SK-N-SH (cell line): ENCODE data around the gene PTGER1. TPM values are rescaled to one million over a fixed set of nuclear protein-coding genes. Genes with fewer than 3 reads are reported as not detected.

ENCODE experiments used
- CTCF ChIA-PET: fragments of 300-600, 350-600 bp; formaldehyde crosslinking; extraction: SDS; loops from one replicate; lab custom pipeline; 2021; lab: Yijun Ruan, JAX
- POLR2A ChIA-PET: fragments of 350-600 bp; sonication (Branson Sonifier 250); formaldehyde crosslinking; extraction: SDS; loops from one replicate; lab custom pipeline; 2020; ENCODE audit warnings: antibody characterized with exemption, inconsistent platforms; lab: Yijun Ruan, JAX
- DNase-seq: peaks from one replicate; pipeline ENCODE4 v3.0.0; 2012
- H2AFZ ChIP-seq: fragments of 200-600 bp; sonication (generic); 2 replicates; pipeline ENCODE4 v1.8.1; 2016; ENCODE audit warnings: antibody characterized with exemption, mild to moderate bottlenecking, low read depth
- H3F3A ChIP-seq: fragments of 200-600 bp; sonication (generic); replicated peaks from 2 replicates; pipeline ENCODE3; 2016; ENCODE audit warnings: antibody characterized with exemption, mild to moderate bottlenecking; ENCODE audit not compliant: insufficient read depth
- H3K27ac ChIP-seq, 2 experiments: fragments of 200-500 bp in 1 of 2; fragments of 200-600 bp in 1 of 2; sonication (Bioruptor generic) in 1 of 2; sonication (generic), shearing (Covaris generic) in 1 of 2; 2 replicates each; pipeline versions ENCODE4 v1.5.1 to v1.6.1; 2014 to 2016; ENCODE audit warnings: low read depth in 2 of 2, inconsistent platforms in 1 of 2, low read length in 1 of 2, mild to moderate bottlenecking in 1 of 2, mixed read lengths in 1 of 2
- H3K27me3 ChIP-seq: fragments of 200-600 bp; sonication (generic), shearing (Covaris generic); 2 replicates; pipeline ENCODE4 v1.6.1; 2016; ENCODE audit warnings: mixed run types; ENCODE audit not compliant: insufficient read depth
- H3K36me3 ChIP-seq, 2 experiments: fragments of 200-500 bp in 1 of 2; fragments of 200-600 bp in 1 of 2; sonication (Bioruptor generic) in 1 of 2; sonication (generic) in 1 of 2; replicated peaks in 1 of 2; 2 replicates each; pipeline versions ENCODE3 to v1.5.1; 2014 to 2016; ENCODE audit warnings: low read length in 1 of 2, mild to moderate bottlenecking in 1 of 2; ENCODE audit not compliant: insufficient read depth in 2 of 2, control insufficient read depth in 1 of 2
- H3K4me1 ChIP-seq, 2 experiments: fragments of 200-500 bp in 1 of 2; fragments of 200-600 bp in 1 of 2; sonication (Bioruptor generic) in 1 of 2; sonication (generic), shearing (Covaris generic) in 1 of 2; 2 replicates each; pipeline versions ENCODE4 v1.5.1 to v1.6.1; 2014 to 2016; ENCODE audit warnings: low read depth in 1 of 2, low read length in 1 of 2, mixed run types in 1 of 2; ENCODE audit not compliant: insufficient read depth in 2 of 2, control insufficient read depth in 1 of 2
- H3K4me2 ChIP-seq: fragments of 200-600 bp; sonication (generic), shearing (Covaris generic); 2 replicates; pipeline ENCODE4 v1.6.1; 2017; ENCODE audit warnings: mixed run types
- H3K4me3 ChIP-seq, 2 experiments: fragments of 200-500 bp in 1 of 2; fragments of 200-600 bp in 1 of 2; sonication (Bioruptor generic) in 1 of 2; sonication (generic), shearing (Covaris generic) in 1 of 2; 2 replicates each; pipeline versions ENCODE4 v1.5.1 to v1.8.1; 2014 to 2016; ENCODE audit warnings: low read depth in 2 of 2, inconsistent platforms in 1 of 2, low read length in 1 of 2, mild to moderate bottlenecking in 1 of 2, mixed read lengths in 1 of 2, moderate library complexity in 1 of 2
- H3K79me2 ChIP-seq: fragments of 200-600 bp; sonication (generic); 2 replicates; pipeline ENCODE4 v1.8.1; 2017; ENCODE audit warnings: mild to moderate bottlenecking; ENCODE audit not compliant: insufficient read depth
- H3K9ac ChIP-seq: fragments of 200-600 bp; sonication (generic); 2 replicates; pipeline ENCODE4 v1.6.1; 2017; ENCODE audit warnings: mixed run types
- H3K9me2 ChIP-seq: fragments of 200-600 bp; sonication (generic); 2 replicates; pipeline ENCODE4 v1.6.1; 2017; ENCODE audit warnings: mixed run types
- H3K9me3 ChIP-seq: fragments of 200-600 bp; sonication (generic); 2 replicates; pipeline ENCODE4 v1.6.1; 2017; ENCODE audit warnings: mixed run types, mild to moderate bottlenecking, moderate library complexity
- H4K20me1 ChIP-seq: fragments of 200-600 bp; sonication (generic); 2 replicates; pipeline ENCODE4 v1.6.1; 2017; ENCODE audit warnings: mild to moderate bottlenecking, mixed run types; ENCODE audit not compliant: insufficient read depth
- CHD2 ChIP-seq: fragments of 150-350 bp; IDR thresholded peaks from 2 replicates; pipeline ENCODE4 v1.6.1; 2018; ENCODE audit warnings: low read length; ENCODE audit not compliant: partially characterized antibody
- CTCF ChIP-seq: fragments of 200-600 bp; sonication (generic); IDR thresholded peaks from 2 replicates; pipeline ENCODE4 v1.6.1; 2017; ENCODE audit warnings: antibody characterized with exemption, mild to moderate bottlenecking, moderate library complexity
- FOXM1 ChIP-seq: IDR thresholded peaks from 2 replicates; pipeline ENCODE4 v1.4.0; 2012; ENCODE audit warnings: low read depth, mild to moderate bottlenecking
- RAD21 ChIP-seq: IDR thresholded peaks from 2 replicates; pipeline ENCODE4 v1.6.1; 2012; ENCODE audit warnings: mild to moderate bottlenecking, low read length
- RCOR1 ChIP-seq: fragments of 150-350 bp; IDR thresholded peaks from 2 replicates; pipeline ENCODE4 v1.6.1; 2017; ENCODE audit warnings: antibody characterized with exemption, low read length
- RFX5 ChIP-seq: IDR thresholded peaks from 2 replicates; pipeline ENCODE4 v1.6.1; 2012; ENCODE audit warnings: mild to moderate bottlenecking, improper control_type of control experiment, low read length
- RXRA ChIP-seq: IDR thresholded peaks from 2 replicates; pipeline ENCODE4 v1.4.0; 2012; ENCODE audit warnings: low read depth, mild to moderate bottlenecking, borderline replicate concordance
- SIN3A ChIP-seq: IDR thresholded peaks from 2 replicates; pipeline ENCODE4 v1.6.1; 2012; ENCODE audit warnings: low read depth, mild to moderate bottlenecking, low read length, moderate library complexity, borderline replicate concordance
- TAF1 ChIP-seq: IDR thresholded peaks from 2 replicates; pipeline ENCODE4 v1.6.1; 2012; ENCODE audit warnings: low read depth, mild to moderate bottlenecking, low read length, moderate library complexity, borderline replicate concordance
- WGBS: methylation state at CpG from one replicate; pipeline ENCODE4 v1.1.6; 2017; ENCODE audit warnings: low lambda C conversion rate; 5-methylcytosine and 5-hydroxymethylcytosine counted together
- polyA plus RNA-seq, 3 experiments: library from polyadenylated mRNA; depleted of rRNA; stranded (reverse); fragments of >200 nt; gene quantifications; 2 replicates each; pipeline ENCODE4 v1.2.3, GENCODE V29; 2012

Gene PTGER1
- polyA plus RNA-seq, 1 of the 3 experiments (the other 2 are of a cell fraction): 6.0 TPM

GRCh38 chr19:14517840-14518505, 42.8 kb upstream of the PTGER1 start, which contains the start of gene DNAJB1 (continued):
- TF ChIP-seq RXRA: no peak; the same call in 1 of the 2 replicates
- no peak for TF ChIP-seq RFX5
- no peak for TF ChIP-seq CTCF

GRCh38 chr19:14517446-14517839, 42.3 kb upstream of the PTGER1 start:
- H3K9ac ChIP-seq: peak overlapping the region; percentile 99
- H2AFZ ChIP-seq: no peak overlapping the region
- peaks cover 22 to 29% of the 10 kb centered on the region in 2 experiments for H3K36me3 ChIP-seq
- peak overlapping the region; percentile 87 to 90 for H3K4me3 ChIP-seq
- TF ChIP-seq RAD21: no peak
- TF ChIP-seq TAF1: no peak
- TF ChIP-seq RCOR1: no peak
- no peak for TF ChIP-seq FOXM1
- peaks cover 42% of the 10 kb centered on the region for H3F3A ChIP-seq
- ChIA-PET CTCF (interaction anchor here (1.4 to 3.8 kb wide), 6 partner anchors 11 to 169 kb away, joined by 3 to 30 read pairs (median 5); no protein-coding TSS in a partner anchor), POLR2A (interaction anchor here (0.9 to 1.5 kb wide), 6 partner anchors 21 to 678 kb away, joined by 3 to 15 read pairs (median 3); partner anchors contain the start of genes ASF1B and GIPC1)
- H3K4me2 ChIP-seq: peak overlapping the region; percentile 95
- H3K4me1 ChIP-seq: peaks cover 24 to 39% of the 10 kb centered on the region in 2 experiments; a peak in 3 of 4 replicates
- H3K27ac ChIP-seq: peak overlapping the region; percentile 93 to 96; a peak in 3 of 4 replicates
- H3K27me3 ChIP-seq: no peaks in the 10 kb centered on the region
- H3K9me2 ChIP-seq: no peaks in the 10 kb centered on the region
- H3K79me2 ChIP-seq: peaks cover 44% of the 10 kb centered on the region
- peaks cover 36% of the 10 kb centered on the region for H4K20me1 ChIP-seq
- whole genome bisulfite sequencing: 0% methylated on average over 11 of the region's 32 CpGs
- DNase-seq: no peak
- H3K9me3 ChIP-seq: no peaks in the 10 kb centered on the region

GRCh38 chr19:14516746-14517438, 41.7 kb upstream of the PTGER1 start:
- H3K4me2 ChIP-seq: peak overlapping the region; percentile 95
- H3K27ac ChIP-seq: peak overlapping the region; percentile 93 to 96; a peak in 2 of 4 replicates
- 26% methylated on average over 21 of the region's 22 CpGs for WGBS
- POLR2A ChIA-PET: interaction anchor here (0.9 to 1.5 kb wide), 3 partner anchors 21 to 40 kb away, joined by 3 to 15 read pairs (median 3); partner anchors contain the start of gene GIPC1
- TF ChIP-seq CHD2 (peak; percentile 6), SIN3A (no peak)
- no peak overlapping the region for H2AFZ ChIP-seq
- peaks cover 24 to 38% of the 10 kb centered on the region in 2 experiments; a peak in 3 of 4 replicates for H3K4me1 ChIP-seq
- H4K20me1 ChIP-seq: peaks cover 36% of the 10 kb centered on the region
- no peaks in the 10 kb centered on the region for H3K9me2 ChIP-seq
- peaks cover 43% of the 10 kb centered on the region for H3F3A ChIP-seq
- DNase-seq: no peak
- CTCF ChIA-PET: interaction anchor here (1.4 to 3.8 kb wide), 4 partner anchors 11 to 36 kb away, joined by 3 to 30 read pairs (median 12); no protein-coding TSS in a partner anchor
- peak overlapping the region; percentile 99 for H3K9ac ChIP-seq
- H3K79me2 ChIP-seq: peaks cover 44% of the 10 kb centered on the region
- H3K27me3 ChIP-seq: no peaks in the 10 kb centered on the region
- H3K36me3 ChIP-seq: peaks cover 22 to 29% of the 10 kb centered on the region in 2 experiments
- H3K9me3 ChIP-seq: no peaks in the 10 kb centered on the region
- peak overlapping the region; percentile 87 to 90 for H3K4me3 ChIP-seq
